Right lobe of liver (tissue), 4 donors: ENCODE measurements around the gene DOHH.

Experiments used
- CTCF ChIP-seq, 4 donors: fragments of 200-600 bp in 3 of 4; fragments of 450-650 bp in 1 of 4; IDR thresholded peaks; one replicate each; pipeline versions ENCODE4 v1.5.1 to v1.8.0; 2016 to 2022; ENCODE audit warnings: antibody characterized with exemption in 4 of 4, mild to moderate bottlenecking in 2 of 4
- POLR2A ChIP-seq: fragments of 450-650 bp; IDR thresholded peaks from one replicate; pipeline ENCODE4 v1.6.1; 2017; ENCODE audit warnings: antibody characterized with exemption, mild to moderate bottlenecking
- donor health status: DM: no; HTN: no; CAD: no.
- donor health status: DM: no; HTN: no; CAD: no.
- donor health status: DM: no; HTN: yes; CAD: no.

GRCh38 chr19:3534375-3535234 is 34.1 kb upstream of the DOHH start:
- TF ChIP-seq CTCF (IDR thresholded peaks at IDR 0.05) (no peak), POLR2A (no peak)
